Measurements from ENCODE around the gene CMIP.
A peak's percentile ranks its signal among the peaks of the same experiment; 100 is the strongest.
"Not testable (repeated sequence)": the region's sequence is repeated elsewhere in the genome, so short reads cannot be mapped to it uniquely, and the experiment has no call there.

The CMIP gene

DNA sequence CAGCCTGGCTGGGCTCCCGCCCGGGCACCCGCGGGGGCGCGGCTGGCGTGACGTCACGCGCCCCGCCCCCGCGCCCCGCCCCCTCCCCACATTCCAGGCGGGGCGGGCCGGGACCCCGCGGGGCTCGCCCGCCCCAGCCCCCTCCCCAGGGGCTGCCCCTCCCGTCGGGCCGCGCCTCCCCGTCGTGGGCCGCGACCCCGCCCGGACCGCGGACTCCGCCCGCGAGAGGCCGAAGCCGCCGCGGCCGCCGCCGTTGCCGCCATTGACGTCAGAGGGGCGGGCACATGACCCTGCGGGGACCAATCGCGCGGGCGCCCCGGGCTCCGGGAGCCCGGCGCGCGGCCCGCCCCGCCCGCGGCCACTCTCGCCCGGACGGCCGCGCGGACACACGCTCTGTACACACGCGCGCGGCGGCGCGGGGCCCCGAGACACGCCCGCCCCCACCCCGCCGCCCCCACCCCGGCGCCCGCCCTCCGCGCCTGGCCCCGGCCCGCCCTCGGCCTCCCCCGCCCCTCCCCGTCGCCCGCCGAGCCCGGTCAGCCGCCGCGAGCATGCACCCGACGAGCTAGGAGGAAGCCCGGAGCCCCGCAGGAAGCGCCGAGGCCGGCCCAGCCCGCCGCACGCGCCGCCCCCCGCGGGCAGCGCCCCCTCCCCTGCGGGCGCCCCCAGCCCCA lies at the start of gene CMIP:
TSS of gene CMIP (plus strand) at position 361 of the 674 bp plus-strand sequence.
- peak; percentile 94 for DNase-seq (ENCODE audit: low spot score)

DNA sequence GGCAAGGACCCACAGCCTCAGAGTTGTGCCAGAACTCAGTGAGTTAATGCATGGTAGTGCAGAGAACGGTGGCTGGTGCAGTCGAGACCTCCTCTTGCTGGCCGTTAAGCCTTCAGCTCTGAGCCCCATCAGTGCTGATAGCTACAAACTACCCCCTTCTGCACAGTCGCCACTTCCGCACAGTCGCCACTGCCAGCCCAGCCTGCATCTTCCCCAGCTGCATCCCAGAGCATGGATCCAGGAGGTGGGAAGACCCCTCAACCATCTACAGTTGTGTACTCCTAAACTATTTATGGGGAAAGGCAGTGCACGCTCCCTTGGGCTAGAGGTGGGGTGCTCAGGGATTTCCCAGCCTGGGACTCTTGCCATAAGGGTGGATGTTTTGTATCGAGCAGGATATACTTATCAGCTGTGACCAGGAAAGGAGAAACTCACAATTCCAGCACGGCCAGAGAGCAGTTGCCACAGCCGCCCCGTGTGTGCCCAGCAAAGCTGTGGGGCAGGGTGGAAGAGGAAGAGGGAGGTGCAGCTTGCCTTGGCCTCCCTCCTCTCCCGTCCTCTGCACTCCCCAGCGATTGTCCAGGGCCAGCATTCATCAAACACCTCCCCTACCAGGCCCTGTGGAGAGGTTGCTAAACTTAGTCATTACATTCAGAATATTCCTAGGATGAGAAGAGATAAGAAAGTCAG lies 49.5 kb upstream of the CMIP start:
- DNase-seq (ENCODE audit: low spot score), result no peak

GRCh38 chr16:81397058-81397878 lies 47.3 kb upstream of the CMIP start:
- no peak for DNase-seq (ENCODE audit: low spot score)

- no peak for DNase-seq (ENCODE audit: low spot score)
Measured at GRCh38 chr16:81397879-81398520, 46.6 kb upstream of the CMIP start.

DNA sequence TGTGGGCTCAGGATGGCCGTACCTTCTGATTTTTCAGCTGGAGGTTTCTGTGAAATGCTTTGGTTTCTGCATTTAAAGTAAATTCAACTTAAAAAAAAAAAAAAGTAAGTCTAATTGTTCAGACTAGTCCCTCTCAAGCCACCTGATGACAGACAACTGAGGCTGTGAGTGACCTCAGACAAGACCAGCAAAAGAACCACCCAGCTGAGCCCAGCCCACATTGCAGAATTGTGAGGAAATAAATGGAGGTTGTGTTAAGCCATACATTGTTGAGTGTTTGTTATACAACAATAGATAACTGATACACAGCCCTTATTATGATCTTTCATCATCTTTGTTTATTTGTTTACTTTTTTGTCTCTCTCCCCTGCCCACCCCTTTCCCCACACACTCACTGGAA lies 44.7 kb upstream of the CMIP start:
- DNase-seq (ENCODE audit: low spot score), result no peak

DNA sequence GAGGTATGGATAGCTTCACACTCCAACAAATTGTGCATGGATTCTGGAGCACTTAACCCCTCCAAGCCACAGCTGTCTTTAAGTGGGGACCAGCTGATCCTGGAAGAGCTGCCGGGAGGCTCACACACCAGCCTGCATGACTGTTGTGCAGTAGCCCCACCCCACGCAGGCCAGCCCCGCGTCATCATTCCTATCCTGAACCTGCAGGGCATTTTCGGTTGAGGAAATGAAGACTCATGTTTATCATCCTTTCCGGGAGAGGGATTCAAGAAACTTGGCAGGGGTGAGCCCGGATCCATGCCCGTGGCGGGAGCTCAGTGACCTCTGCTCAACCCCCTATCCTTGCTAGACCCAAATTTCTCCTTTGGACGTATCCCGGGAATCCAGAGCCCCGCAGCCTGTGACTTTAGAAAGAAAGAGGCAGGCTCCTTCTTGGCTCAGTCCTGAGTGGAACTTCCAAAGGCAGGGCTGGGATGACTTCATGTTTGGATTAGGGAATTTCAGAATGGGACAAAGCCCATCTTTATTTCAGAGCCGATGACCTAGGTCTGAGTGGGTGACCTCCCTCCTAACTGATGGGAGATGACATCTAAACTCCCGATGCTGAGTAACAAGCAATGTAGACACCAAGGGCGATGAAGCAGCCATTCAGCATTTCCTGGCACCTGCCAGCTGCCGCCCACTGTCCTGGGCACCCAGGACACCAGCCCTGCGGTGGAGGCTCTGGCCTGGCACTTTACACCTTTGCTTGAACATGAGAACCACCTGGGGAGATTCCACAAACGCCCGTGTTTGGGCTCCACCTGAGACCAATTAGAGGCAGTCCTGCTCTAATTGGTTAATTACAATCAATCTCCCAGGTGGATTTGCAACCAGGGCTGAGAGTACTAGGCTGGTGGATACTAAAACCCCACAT lies 43.3 kb upstream of the CMIP start:
- DNase-seq (ENCODE audit: low spot score), result no peak

DNA sequence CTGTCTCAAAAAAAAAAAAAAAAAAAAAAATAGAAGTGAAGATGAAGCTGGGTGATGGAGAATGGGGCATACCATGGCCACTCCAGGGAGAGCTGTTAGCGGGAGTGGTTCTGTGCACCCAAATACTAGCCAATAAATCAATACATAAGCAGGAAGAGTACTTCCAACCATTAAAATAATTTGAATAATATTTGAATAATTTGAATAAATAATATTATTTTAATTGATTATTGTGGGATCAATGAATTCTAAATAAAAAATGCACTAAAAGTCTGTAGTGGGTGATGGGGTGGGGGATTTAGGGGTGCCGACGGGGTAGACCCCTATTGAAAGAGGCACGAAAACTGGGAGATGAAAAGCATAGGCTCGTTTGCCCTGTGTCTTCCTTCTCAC lies 41.4 kb upstream of the CMIP start:
- no peak for DNase-seq (ENCODE audit: low spot score)

DNA sequence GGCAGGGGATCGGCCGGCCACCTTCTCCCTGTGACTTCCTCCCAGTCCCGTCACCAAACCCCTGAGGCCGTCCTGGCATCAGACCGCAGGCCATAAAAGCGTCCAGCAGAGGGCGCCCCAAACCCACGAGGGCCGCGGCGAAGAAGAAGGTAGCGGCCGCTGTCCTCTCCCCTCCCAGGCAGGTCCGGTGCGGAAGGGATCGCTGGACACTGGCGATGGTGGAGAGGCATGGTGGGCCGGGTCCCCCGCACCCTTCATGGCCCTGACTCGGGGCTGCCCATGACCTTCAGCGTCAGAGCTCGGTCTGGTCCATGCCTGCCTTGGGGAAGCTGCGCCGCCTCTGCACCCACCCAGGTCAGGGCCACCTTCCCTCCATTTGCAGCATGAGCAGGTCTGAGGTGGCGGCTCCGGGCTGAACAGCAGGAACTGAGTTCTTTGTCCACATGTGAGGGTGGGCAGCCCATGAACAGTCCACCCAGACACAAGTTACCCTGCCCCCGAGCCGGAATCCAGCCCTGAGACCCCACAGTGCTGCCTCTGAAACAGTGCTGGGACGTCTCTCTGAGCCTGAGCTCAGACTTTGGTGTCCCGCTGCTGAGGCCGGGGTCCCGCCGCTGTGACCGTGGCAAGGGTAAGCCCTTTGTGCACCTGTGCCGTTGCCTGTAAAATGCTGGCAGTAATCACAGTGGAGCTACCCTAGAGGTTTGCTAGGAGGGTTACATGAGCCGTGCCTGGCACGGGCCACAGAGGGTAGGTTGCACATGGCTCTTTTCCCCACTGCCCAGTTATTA lies 40.8 kb upstream of the CMIP start:
- DNase-seq (ENCODE audit: low spot score), result peak; percentile 95

GRCh38 chr16:81405002-81405401 lies 39.6 kb upstream of the CMIP start:
- DNase-seq (ENCODE audit: low spot score), result not testable (repeated sequence)

DNA sequence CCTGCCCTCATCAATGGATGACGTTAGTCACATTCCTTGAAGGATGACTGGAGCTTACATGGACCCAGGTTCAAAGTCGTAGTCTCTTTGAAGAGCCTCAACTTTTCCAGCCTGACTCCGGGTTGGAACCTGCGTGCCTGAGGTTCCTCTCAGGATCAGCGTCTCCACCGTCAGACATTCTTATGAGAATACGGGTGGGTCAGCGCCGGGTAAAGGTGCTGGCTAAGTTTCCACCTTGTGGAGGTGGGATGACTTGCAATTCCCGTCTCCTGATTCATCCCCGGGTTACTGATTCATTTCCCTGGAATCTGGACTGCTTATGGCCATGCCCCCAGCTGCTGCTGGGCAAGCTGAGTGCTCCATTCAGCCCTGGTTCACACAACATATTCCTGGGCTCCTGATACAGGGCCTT lies 38.9 kb upstream of the CMIP start:
- DNase-seq (ENCODE audit: low spot score), result peak; percentile 83

DNA sequence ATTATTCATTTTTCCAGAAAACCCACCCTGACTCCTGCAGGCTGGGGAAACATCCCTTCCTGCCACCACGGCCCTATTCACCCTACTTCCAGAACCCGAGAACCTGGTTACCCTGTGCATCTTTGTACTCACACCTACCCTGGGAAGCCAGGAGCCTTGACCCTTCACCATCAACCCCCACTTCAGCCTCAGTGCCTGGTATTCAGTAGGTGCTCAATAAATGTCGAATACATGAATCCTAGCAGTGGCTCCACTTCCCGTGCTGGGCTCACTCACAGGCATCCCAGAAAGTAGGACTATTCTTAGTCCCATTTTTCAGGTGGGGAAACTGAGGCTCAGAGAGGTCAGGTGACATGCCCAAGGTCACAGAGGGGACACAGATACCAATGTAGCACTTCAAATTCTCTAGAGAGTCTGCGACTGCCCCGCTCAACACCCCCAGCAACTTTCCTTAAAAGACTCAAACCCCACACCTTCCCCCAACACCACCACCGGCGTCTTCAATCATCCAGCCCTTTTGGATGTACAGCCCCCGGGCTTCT lies 36.1 kb upstream of the CMIP start:
- no peak for DNase-seq (ENCODE audit: low spot score)

- no peak for DNase-seq (ENCODE audit: low spot score)
Measured at GRCh38 chr16:81409016-81409556, 35.5 kb upstream of the CMIP start.

- DNase-seq (ENCODE audit: low spot score), result no peak
Measured at GRCh38 chr16:81410643-81411293, 33.8 kb upstream of the CMIP start.

GRCh38 chr16:81413245-81413990 lies 31.2 kb upstream of the CMIP start:
- DNase-seq (ENCODE audit: low spot score), result no peak

DNA sequence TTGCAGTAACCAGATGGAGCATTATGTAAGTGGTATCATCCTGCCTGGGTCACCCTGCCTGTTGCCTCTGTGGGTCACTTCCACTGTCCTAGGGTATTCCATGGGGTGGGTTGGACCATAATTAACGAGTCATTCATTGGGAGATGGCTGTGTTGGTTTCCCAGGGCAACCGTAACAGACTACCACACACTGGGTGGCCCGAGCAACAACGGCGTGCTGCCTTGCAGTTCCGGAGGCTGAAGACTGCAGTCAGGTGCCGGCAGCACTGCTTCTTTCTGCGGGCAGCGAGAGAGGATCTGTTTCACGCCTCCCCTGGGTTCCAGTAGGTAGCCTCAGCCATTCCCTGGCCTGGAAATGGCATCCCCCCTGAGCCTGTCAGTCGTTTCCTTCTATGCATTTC lies 28.9 kb upstream of the CMIP start:
- DNase-seq (ENCODE audit: low spot score), result no peak

DNA sequence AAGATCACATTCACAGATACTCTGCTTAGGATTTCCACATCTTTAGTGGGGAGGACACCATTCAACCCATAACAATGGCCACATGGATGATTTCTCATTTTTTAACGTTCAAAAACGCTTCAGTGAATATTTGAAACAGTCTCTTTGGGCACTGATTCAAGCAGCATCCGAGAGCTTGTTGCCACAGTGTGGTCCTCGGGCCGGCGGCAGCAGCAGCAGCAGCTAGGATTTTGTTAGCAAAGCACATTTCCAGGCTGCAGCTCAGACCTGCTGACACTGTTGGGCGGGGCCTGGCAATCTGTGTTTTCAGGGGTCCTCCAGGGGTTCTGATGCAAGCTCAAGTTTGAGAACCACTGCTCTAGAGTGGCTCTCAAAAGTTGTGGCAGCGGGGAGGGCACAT lies 27.9 kb upstream of the CMIP start:
- no peak for DNase-seq (ENCODE audit: low spot score)

DNA sequence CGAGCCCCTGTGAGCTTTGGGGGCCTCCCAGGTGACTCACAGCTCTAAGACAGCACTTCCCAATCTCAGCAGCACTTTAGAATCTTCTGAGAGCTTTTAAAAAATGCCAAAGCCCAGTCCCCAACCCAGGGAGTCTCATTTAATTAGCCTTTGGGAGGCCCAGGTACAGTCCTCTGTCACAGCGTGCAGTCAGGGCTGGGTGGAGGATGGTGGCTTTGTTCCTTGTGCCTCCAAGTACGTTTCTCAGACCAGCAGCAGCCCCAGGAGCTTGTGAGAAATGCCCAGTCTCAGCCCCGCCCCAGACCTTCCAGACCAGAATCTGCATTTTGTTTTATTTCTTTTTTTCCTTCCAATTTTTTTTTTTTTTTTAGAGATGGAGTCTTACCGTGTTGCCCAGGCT lies 27.4 kb upstream of the CMIP start:
- DNase-seq (ENCODE audit: low spot score), result no peak

GRCh38 chr16:81419806-81420205 lies 24.8 kb upstream of the CMIP start:
- no peak for DNase-seq (ENCODE audit: low spot score)

DNA sequence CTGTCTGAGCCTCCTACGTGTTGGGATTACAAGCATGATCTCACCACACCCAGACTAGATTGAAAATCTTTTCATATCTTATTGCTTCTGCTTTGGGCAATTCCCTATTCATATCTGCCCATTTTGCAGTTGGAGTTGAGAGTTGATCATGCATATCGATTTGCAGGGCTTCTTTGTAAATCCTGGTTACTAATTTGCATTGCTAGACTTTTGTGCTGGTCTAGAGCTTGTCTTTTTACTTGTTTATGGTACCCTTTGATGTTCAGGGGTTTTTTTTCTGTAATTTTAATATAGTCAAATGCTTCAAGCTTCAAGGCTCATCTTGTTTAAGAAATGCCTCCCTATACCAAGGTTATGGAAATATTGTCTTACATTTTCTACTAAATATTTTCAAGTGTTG lies 23.5 kb upstream of the CMIP start:
- no peak for DNase-seq (ENCODE audit: low spot score)

All from HuH-7.5 (cell line).